ENCODE results near the gene CCL4.

The CCL4 gene

DNA sequence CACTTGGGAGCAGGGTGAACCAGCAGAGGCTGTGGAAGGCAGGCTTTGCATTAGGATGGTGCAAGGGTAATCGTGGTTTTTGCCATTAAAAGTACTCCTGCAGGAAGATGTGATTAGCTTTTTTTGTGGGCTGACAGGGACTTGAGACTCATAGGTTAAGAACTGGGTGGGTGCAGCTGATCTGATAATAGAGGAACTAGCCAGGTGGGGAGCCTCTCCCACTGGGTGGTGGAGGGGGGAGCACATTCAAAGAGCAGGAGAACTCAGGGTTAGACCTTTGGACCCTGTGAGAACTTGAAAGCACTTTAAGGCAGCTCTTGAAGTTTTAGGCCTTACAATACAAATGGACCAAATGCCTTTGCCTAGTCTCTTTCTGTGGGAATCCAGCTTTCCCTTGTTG, 32.4 kb downstream of the CCL4 start:
- CTCF ChIA-PET: interaction anchor here (0.6 to 3.0 kb wide), 2 partner anchors 13 to 15 kb away, joined by 3 to 10 read pairs; no protein-coding TSS in a partner anchor
- no peak for TF ChIP-seq FOXA1 (IDR thresholded peaks at IDR 0.05)
- no peak for TF ChIP-seq NFRKB (IDR thresholded peaks at IDR 0.05)
- TF ChIP-seq HDGF (IDR thresholded peaks at IDR 0.05; ENCODE audit: borderline replicate concordance): no peak
- TF ChIP-seq L3MBTL2 (conservative IDR thresholded peaks at IDR 0.05): no peak
- no peak for TF ChIP-seq ARNT (IDR thresholded peaks at IDR 0.05)
- no peak for TF ChIP-seq SP1 (IDR thresholded peaks at IDR 0.05)
- no peak for TF ChIP-seq BHLHE40 (IDR thresholded peaks at IDR 0.05; ENCODE audit: borderline replicate concordance)
- no peak for TF ChIP-seq LEF1 (IDR thresholded peaks at IDR 0.05; ENCODE audit: borderline replicate concordance)
- TF ChIP-seq, protein P1, sequence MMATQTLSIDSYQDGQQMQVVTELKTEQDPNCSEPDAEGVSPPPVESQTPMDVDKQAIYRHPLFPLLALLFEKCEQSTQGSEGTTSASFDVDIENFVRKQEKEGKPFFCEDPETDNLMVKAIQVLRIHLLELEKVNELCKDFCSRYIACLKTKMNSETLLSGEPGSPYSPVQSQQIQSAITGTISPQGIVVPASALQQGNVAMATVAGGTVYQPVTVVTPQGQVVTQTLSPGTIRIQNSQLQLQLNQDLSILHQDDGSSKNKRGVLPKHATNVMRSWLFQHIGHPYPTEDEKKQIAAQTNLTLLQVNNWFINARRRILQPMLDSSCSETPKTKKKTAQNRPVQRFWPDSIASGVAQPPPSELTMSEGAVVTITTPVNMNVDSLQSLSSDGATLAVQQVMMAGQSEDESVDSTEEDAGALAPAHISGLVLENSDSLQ (IDR thresholded peaks at IDR 0.05): no peak
- TF ChIP-seq TARDBP (IDR thresholded peaks at IDR 0.05): no peak
- POLR2A ChIA-PET: no interaction called here
- DNase-seq (ENCODE audit: extremely low spot score): no peak

DNA sequence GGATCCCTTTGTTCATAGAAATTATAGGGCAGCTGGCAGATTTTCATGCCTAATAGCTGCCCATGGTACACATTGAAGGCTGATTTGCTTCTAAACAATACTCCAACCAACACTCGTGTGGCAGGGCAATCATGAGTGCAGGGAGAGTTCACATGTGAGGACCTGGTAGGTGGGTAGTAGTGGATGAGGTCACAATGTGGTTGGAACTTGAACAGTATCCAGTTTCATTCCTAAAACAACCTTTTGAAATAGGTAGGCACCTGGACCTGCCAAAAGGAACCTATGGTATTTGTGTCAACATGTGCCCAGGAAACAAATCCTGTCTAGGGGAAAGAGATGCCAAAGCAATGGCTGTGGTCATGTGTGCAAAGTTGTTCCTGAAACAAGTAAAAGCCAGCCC, 32.8 kb downstream of the CCL4 start:
- DNase-seq (ENCODE audit: extremely low spot score): no peak
- TF ChIP-seq FOXM1 (IDR thresholded peaks at IDR 0.05; ENCODE audit: borderline replicate concordance) (no peak), HDGF (IDR thresholded peaks at IDR 0.05; ENCODE audit: borderline replicate concordance) (no peak), SP1 (IDR thresholded peaks at IDR 0.05) (no peak), LEF1 (IDR thresholded peaks at IDR 0.05; ENCODE audit: borderline replicate concordance) (no peak), FOXA1 (IDR thresholded peaks at IDR 0.05) (no peak), ELF4 (IDR thresholded peaks at IDR 0.05) (no peak), CTBP1 (IDR thresholded peaks at IDR 0.05; ENCODE audit: borderline replicate concordance) (no peak), BHLHE40 (IDR thresholded peaks at IDR 0.05; ENCODE audit: borderline replicate concordance) (no peak), ZNF384 (IDR thresholded peaks at IDR 0.05) (no peak)
- ChIA-PET CTCF (interaction anchor here (3.0 kb wide), 1 partner anchor 12 kb away, joined by 10 read pairs; no protein-coding TSS in a partner anchor), POLR2A (no interaction called here)

DNA sequence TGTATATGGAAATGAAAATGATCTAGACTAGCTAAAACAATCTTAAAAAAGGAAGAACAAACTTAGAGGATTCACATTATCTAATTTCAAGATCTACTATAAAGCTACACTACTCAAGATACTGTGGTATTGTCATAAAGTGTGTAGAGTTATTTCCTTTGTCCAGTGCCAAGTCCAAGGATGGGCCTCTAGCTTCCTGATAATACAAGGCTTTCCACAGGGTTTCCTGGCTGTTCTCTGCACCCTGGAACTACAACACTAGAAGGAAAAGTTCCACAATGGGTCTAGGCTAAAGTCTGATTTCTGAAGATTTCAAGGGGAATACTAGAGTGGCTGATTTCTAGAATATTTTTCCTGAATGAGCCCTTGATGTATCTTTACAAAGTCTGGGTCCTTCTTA, 38.6 kb downstream of the CCL4 start:
- ChIA-PET POLR2A (no interaction called here), CTCF (no interaction called here)
- no peak for TF ChIP-seq ELF4 (IDR thresholded peaks at IDR 0.05)
- no peak for TF ChIP-seq ARNT (IDR thresholded peaks at IDR 0.05)
- TF ChIP-seq FOXA1 (IDR thresholded peaks at IDR 0.05): no peak
- no peak for TF ChIP-seq ZNF384 (IDR thresholded peaks at IDR 0.05)
- TF ChIP-seq FOXM1 (IDR thresholded peaks at IDR 0.05; ENCODE audit: borderline replicate concordance): no peak
- no peak for TF ChIP-seq CTBP1 (IDR thresholded peaks at IDR 0.05; ENCODE audit: borderline replicate concordance)
- no peak for TF ChIP-seq SUZ12 (IDR thresholded peaks at IDR 0.05)
- TF ChIP-seq SP1 (IDR thresholded peaks at IDR 0.05): no peak
- no peak for TF ChIP-seq TARDBP (IDR thresholded peaks at IDR 0.05)
- no peak for TF ChIP-seq LEF1 (IDR thresholded peaks at IDR 0.05; ENCODE audit: borderline replicate concordance)
- no peak for TF ChIP-seq BHLHE40 (IDR thresholded peaks at IDR 0.05; ENCODE audit: borderline replicate concordance)
- no peak for TF ChIP-seq HDGF (IDR thresholded peaks at IDR 0.05; ENCODE audit: borderline replicate concordance)
- TF ChIP-seq, protein P1 (IDR thresholded peaks at IDR 0.05): no peak
- no peak for TF ChIP-seq NFRKB (IDR thresholded peaks at IDR 0.05)
- TF ChIP-seq FOXK2 (IDR thresholded peaks at IDR 0.05): no peak
- TF ChIP-seq L3MBTL2 (conservative IDR thresholded peaks at IDR 0.05): no peak
- DNase-seq (ENCODE audit: extremely low spot score): no peak

DNA sequence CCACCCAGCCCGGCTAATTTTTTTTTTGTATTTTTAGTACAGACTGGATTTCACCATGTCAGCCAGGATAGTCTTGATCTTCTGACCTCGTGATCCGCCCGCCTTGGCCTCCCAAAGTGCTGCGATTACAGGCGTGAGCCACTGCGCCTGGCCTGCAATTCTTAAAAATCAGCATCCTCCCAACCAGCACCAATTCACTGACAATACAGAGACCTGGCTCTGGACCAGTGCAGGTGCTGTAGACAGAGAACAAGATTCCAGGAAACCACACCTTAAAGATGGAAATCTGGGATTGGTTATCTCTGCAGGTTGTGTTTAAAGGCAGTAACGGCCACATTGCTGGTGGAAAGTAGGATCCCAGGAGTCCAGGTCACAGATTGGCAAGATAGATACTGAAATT, 39.2 kb downstream of the CCL4 start:
- POLR2A ChIA-PET: no interaction called here
- CTCF ChIA-PET: no interaction called here
- TF ChIP-seq ZNF384 (IDR thresholded peaks at IDR 0.05): no peak
- no peak for TF ChIP-seq NFRKB (IDR thresholded peaks at IDR 0.05)
- TF ChIP-seq BHLHE40 (IDR thresholded peaks at IDR 0.05; ENCODE audit: borderline replicate concordance): no peak
- no peak for DNase-seq (ENCODE audit: extremely low spot score)

DNA sequence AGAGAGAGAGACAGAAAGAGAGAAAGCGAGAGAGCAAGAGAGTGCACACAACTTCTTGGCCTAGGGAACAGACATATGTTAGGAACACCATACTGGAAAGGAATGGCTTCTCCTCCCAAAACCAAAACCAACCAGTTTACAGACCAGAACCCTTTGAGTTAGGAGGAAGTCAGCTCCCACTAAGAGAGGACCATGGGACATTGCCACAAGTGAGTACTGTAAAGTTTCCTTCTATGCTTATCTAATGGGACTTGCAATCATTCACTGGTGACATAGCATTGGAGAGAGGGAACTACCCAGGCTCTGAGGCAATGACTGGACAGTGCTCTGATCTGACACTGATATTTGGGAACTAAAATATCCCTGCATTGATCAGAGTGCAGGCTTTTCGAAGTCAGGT, 40.4 kb downstream of the CCL4 start:
- TF ChIP-seq L3MBTL2 (conservative IDR thresholded peaks at IDR 0.05): no peak
- TF ChIP-seq FOXM1 (IDR thresholded peaks at IDR 0.05; ENCODE audit: borderline replicate concordance): no peak
- no peak for TF ChIP-seq CTBP1 (IDR thresholded peaks at IDR 0.05; ENCODE audit: borderline replicate concordance)
- TF ChIP-seq TARDBP (IDR thresholded peaks at IDR 0.05): no peak
- no peak for TF ChIP-seq LEF1 (IDR thresholded peaks at IDR 0.05; ENCODE audit: borderline replicate concordance)
- TF ChIP-seq ELF4 (IDR thresholded peaks at IDR 0.05): no peak
- no peak for TF ChIP-seq FOXA1 (IDR thresholded peaks at IDR 0.05)
- TF ChIP-seq NFRKB (IDR thresholded peaks at IDR 0.05): no peak
- no peak for TF ChIP-seq FOXK2 (IDR thresholded peaks at IDR 0.05)
- TF ChIP-seq ZNF384 (IDR thresholded peaks at IDR 0.05): no peak
- TF ChIP-seq ARNT (IDR thresholded peaks at IDR 0.05): no peak
- POLR2A ChIA-PET: no interaction called here
- CTCF ChIA-PET: no interaction called here
- DNase-seq (ENCODE audit: extremely low spot score): no peak

DNA sequence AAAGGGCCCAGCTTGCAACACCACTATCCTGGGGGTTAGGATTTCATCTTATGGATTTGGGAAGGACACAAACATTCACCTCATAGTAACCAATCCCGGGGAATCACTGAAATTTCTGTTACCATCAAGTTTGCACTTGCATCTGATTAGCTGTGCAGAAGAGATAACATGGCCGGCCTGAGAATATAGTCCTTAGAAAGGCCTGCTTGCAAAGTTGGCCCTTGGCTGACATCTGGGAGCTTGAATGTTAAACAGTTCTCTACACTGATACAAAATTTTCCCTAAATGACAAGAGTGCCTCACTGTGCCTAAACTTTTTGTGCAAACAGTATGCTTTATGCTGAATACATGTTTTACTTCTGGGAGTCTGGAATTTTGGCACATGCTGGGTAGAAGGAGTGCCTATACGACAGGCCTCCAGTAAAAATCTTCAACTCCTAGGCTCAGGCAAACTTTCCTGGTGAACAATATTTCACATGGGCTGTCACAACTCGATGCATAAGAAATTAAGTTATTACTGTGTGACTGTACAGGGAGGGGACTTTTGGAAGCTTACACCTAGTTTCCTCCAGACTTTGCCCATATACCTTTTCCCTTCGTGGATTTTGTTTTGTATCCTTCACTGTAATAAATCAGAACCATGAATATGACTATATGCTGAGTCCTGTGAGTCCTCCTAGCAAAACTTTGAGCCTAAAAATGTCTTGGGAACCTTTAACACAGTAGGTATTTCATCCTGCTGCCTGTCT, 41.5 kb downstream of the CCL4 start:
- POLR2A ChIA-PET: interaction anchor here (1.3 kb wide), 1 partner anchor 341 kb away, joined by 3 read pairs; the partner anchor contains the start of gene ZNHIT3
- TF ChIP-seq SUZ12 (IDR thresholded peaks at IDR 0.05): no peak
- TF ChIP-seq, protein P1 (IDR thresholded peaks at IDR 0.05): no peak
- TF ChIP-seq NFRKB (IDR thresholded peaks at IDR 0.05): no peak
- TF ChIP-seq TARDBP (IDR thresholded peaks at IDR 0.05): no peak
- no peak for TF ChIP-seq ARNT (IDR thresholded peaks at IDR 0.05)
- no peak for TF ChIP-seq FOXM1 (IDR thresholded peaks at IDR 0.05; ENCODE audit: borderline replicate concordance)
- TF ChIP-seq CTBP1 (IDR thresholded peaks at IDR 0.05; ENCODE audit: borderline replicate concordance): no peak
- TF ChIP-seq L3MBTL2 (conservative IDR thresholded peaks at IDR 0.05): no peak
- no peak for TF ChIP-seq ZNF384 (IDR thresholded peaks at IDR 0.05)
- CTCF ChIA-PET: interaction anchor here (1.0 to 1.5 kb wide), 2 partner anchors 169 to 176 kb away, joined by 3 to 4 read pairs; no protein-coding TSS in a partner anchor
- DNase-seq (ENCODE audit: extremely low spot score): no peak

Measured in HEK293T (cell line).